K562 (cell line): ENCODE data around the gene TMEM222. TPM values are rescaled to one million over a fixed set of nuclear protein-coding genes. Genes with fewer than 3 reads are reported as not detected.
A peak's percentile ranks its signal among the peaks of the same experiment; 100 is the strongest.

Source experiments
- CBFA2T3 ChIP-seq: fragments of 450-650 bp; IDR thresholded peaks from 2 replicates; pipeline ENCODE4 v1.6.1; 2017
- CBFB ChIP-seq: sonication (generic); formaldehyde crosslinking; IDR thresholded peaks from 2 replicates; pipeline ENCODE4 v1.4.0; 2020; ENCODE audit warnings: mild to moderate bottlenecking, missing genetic modification reagents
- CREM ChIP-seq: IDR thresholded peaks from 2 replicates; pipeline ENCODE4 v1.6.1; 2014; ENCODE audit warnings: antibody characterized with exemption, low read depth
- CTCFL ChIP-seq: IDR thresholded peaks from 2 replicates; pipeline ENCODE4 v1.6.1; 2011; ENCODE audit warnings: borderline replicate concordance, low read depth, mild to moderate bottlenecking, moderate library complexity, low read length; ENCODE audit not compliant: insufficient read depth, poor library complexity, severe bottlenecking
- HDAC8 ChIP-seq: fragments of 450-650 bp; IDR thresholded peaks from 2 replicates; pipeline ENCODE4 v1.6.1; 2016; ENCODE audit warnings: mild to moderate bottlenecking, missing genetic modification characterization, moderate library complexity, missing compliant biosample characterization
- POLR2G ChIP-seq: fragments of 200-400 bp; formaldehyde crosslinking; IDR thresholded peaks from 2 replicates; pipeline ENCODE4 v1.6.1; 2017; ENCODE audit warnings: low read depth, mild to moderate bottlenecking, antibody characterized with exemption, low read length, moderate library complexity
- REST ChIP-seq, 2 experiments: fragments of 450-650 bp; formaldehyde crosslinking in 1 of 2; IDR thresholded peaks; 2 replicates each; pipeline versions ENCODE4 v1.4.0 to v1.6.1; 2014 to 2020; ENCODE audit warnings: mild to moderate bottlenecking in 2 of 2, borderline replicate concordance in 1 of 2, low read depth in 1 of 2
- TEAD1 ChIP-seq, 2 experiments: fragments of 450-650 bp in 1 of 2; sonication (generic) in 1 of 2; formaldehyde crosslinking; IDR thresholded peaks; 2 replicates each; pipeline versions ENCODE4 v1.4.0 to v1.8.0; 2020 to 2022; ENCODE audit warnings: mild to moderate bottlenecking in 2 of 2, missing genetic modification reagents in 1 of 2
- polyA plus RNA-seq, 8 experiments: library from polyadenylated mRNA; depleted of rRNA in 4 of 8; stranded (reverse) in 5 of 8; unstranded in 3 of 8; fragments of >200 nt; fragmentation: Nextera tagmentation in 2 of 8; fragmentation: Illumina TruSeq in 1 of 8; extraction: Ambion mirVana in 2 of 8; extraction: Trizol in 1 of 8; gene quantifications; 2 replicates each; pipeline versions ENCODE4 v1.2.1 to v1.2.3, GENCODE V29; 2011 to 2014; ENCODE audit warnings: inconsistent platforms in 1 of 8, missing spikeins in 1 of 8
- total RNA-seq, 7 experiments: library from RNA; depleted of rRNA in 6 of 7; stranded (reverse); fragments of >200 nt in 6 of 7; fragmentation: Illumina TruSeq in 2 of 7; extraction: Trizol in 2 of 7; gene quantifications; 2 replicates each; pipeline versions ENCODE4 v1.2.1 to v1.2.3, GENCODE V29; 2011 to 2021; ENCODE audit warnings: low replicate concordance in 1 of 7
- TF ChIP-seq, protein P1 (sequence below): sonication (generic); formaldehyde crosslinking; IDR thresholded peaks from 2 replicates; pipeline ENCODE4 v1.8.0; 2022; ENCODE audit warnings: mild to moderate bottlenecking, missing genetic modification reagents
- TF ChIP-seq, protein P2 (sequence below), 2 experiments: fragments of 150-350 bp in 1 of 2; IDR thresholded peaks; 2 replicates each; pipeline ENCODE4 v1.6.1; 2012 to 2016; ENCODE audit warnings: low read depth in 2 of 2, low read length in 2 of 2, mild to moderate bottlenecking in 1 of 2, moderate library complexity in 1 of 2

Gene TMEM222
- total and polyA plus RNA-seq, 9 of the 15 experiments (the other 6 are each of a cell fraction or from before 2014, with no cell fraction given), result 6.9 to 48.0 (median 32.8) TPM

- TF ChIP-seq REST (IDR thresholded peaks at IDR 0.05; ENCODE audit: borderline replicate concordance) (peak; percentile 71), REST (CRISPR knock-in tag; IDR thresholded peaks at IDR 0.05; ENCODE audit: low read depth) (no peak), POLR2G (0 out of 2 replicates have a peak, but pooled peaks have one; percentile 37), CBFB (CRISPR knock-in tag) (peak; percentile 23; the same call in 1 of the 2 replicates), CREM (no peak), CTCFL (peak; percentile 94), HDAC8 (tag) (no peak), TEAD1 (CRISPR knock-in tag; IDR thresholded peaks at IDR 0.05) (peak in 1 of 2 experiments; percentile 65; a peak in 1 of 4 replicates), CBFA2T3 (no peak)
- TF ChIP-seq, protein P1, sequence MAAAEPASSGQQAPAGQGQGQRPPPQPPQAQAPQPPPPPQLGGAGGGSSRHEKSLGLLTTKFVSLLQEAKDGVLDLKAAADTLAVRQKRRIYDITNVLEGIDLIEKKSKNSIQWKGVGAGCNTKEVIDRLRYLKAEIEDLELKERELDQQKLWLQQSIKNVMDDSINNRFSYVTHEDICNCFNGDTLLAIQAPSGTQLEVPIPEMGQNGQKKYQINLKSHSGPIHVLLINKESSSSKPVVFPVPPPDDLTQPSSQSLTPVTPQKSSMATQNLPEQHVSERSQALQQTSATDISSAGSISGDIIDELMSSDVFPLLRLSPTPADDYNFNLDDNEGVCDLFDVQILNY, result 0 out of 2 replicates have a peak, but pooled peaks have one; percentile 38
- TF ChIP-seq, protein P2, sequence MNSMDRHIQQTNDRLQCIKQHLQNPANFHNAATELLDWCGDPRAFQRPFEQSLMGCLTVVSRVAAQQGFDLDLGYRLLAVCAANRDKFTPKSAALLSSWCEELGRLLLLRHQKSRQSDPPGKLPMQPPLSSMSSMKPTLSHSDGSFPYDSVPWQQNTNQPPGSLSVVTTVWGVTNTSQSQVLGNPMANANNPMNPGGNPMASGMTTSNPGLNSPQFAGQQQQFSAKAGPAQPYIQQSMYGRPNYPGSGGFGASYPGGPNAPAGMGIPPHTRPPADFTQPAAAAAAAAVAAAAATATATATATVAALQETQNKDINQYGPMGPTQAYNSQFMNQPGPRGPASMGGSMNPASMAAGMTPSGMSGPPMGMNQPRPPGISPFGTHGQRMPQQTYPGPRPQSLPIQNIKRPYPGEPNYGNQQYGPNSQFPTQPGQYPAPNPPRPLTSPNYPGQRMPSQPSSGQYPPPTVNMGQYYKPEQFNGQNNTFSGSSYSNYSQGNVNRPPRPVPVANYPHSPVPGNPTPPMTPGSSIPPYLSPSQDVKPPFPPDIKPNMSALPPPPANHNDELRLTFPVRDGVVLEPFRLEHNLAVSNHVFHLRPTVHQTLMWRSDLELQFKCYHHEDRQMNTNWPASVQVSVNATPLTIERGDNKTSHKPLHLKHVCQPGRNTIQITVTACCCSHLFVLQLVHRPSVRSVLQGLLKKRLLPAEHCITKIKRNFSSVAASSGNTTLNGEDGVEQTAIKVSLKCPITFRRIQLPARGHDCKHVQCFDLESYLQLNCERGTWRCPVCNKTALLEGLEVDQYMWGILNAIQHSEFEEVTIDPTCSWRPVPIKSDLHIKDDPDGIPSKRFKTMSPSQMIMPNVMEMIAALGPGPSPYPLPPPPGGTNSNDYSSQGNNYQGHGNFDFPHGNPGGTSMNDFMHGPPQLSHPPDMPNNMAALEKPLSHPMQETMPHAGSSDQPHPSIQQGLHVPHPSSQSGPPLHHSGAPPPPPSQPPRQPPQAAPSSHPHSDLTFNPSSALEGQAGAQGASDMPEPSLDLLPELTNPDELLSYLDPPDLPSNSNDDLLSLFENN (IDR thresholded peaks at IDR 0.05; ENCODE audit: low read depth in 2 of 2, low read length in 2 of 2), result peak in 1 of 2 experiments; percentile 33; a peak in 1 of 4 replicates
These were observed 10.7 kb downstream of the TMEM222 start (continued) for GRCh38 chr1:27332536-27333281.
